ENCODE measurements around the gene EVX1.

EVX1 gene

GRCh38 chr7:27241189-27242056 lies 1.2 kb upstream of the EVX1 start:
- TF ChIP-seq ZNF384 (IDR thresholded peaks at IDR 0.05) (no peak), PKNOX1 (IDR thresholded peaks at IDR 0.05) (no peak), LEF1 (IDR thresholded peaks at IDR 0.05; ENCODE audit: borderline replicate concordance) (no peak), ARNT (IDR thresholded peaks at IDR 0.05) (no peak), TARDBP (IDR thresholded peaks at IDR 0.05) (no peak), L3MBTL2 (conservative IDR thresholded peaks at IDR 0.05) (no peak), FOXK2 (IDR thresholded peaks at IDR 0.05) (no peak), ELF4 (IDR thresholded peaks at IDR 0.05) (no peak), HDGF (IDR thresholded peaks at IDR 0.05; ENCODE audit: borderline replicate concordance) (no peak), NFRKB (IDR thresholded peaks at IDR 0.05) (no peak), FOXM1 (IDR thresholded peaks at IDR 0.05; ENCODE audit: borderline replicate concordance) (no peak), SP1 (IDR thresholded peaks at IDR 0.05) (no peak), CTBP1 (IDR thresholded peaks at IDR 0.05; ENCODE audit: borderline replicate concordance) (no peak), BHLHE40 (IDR thresholded peaks at IDR 0.05; ENCODE audit: borderline replicate concordance) (no peak), SUZ12 (IDR thresholded peaks at IDR 0.05) (no peak), FOXA1 (IDR thresholded peaks at IDR 0.05) (no peak)
- ChIA-PET POLR2A (interaction anchor here (1.5 kb wide), 1 partner anchor 42 kb away, joined by 4 read pairs; the partner anchor contains the start of gene HOXA13), CTCF (interaction anchor here (0.7 to 0.8 kb wide), 2 partner anchors 62 to 1883 kb away, joined by 3 read pairs; no protein-coding TSS in a partner anchor)
- no peak for DNase-seq (ENCODE audit: extremely low spot score)

DNA sequence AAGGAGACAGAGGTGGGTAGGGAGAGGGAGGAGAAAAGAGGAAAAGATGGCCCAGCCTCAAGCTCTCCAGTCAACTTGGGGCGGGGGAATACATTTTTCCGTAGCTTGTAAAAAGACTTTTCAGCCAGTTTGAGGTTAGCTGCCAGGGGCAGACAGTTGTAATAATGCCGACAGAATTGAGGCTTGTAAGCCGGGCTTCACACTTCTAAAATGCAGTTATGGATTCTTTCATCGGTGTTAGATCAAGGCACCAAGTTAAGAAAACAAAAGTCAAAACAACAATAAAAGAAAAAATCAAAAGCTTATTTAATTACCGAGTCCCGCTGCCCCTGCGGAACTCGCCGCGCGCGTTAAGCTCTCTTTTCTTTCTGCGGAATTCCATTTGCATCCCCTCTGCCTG lies 448 bp upstream of the EVX1 start:
- no peak for DNase-seq (ENCODE audit: extremely low spot score)
- TF ChIP-seq CTBP1 (IDR thresholded peaks at IDR 0.05; ENCODE audit: borderline replicate concordance) (no peak), NFRKB (IDR thresholded peaks at IDR 0.05) (no peak), LEF1 (IDR thresholded peaks at IDR 0.05; ENCODE audit: borderline replicate concordance) (no peak), ARNT (IDR thresholded peaks at IDR 0.05) (no peak), TARDBP (IDR thresholded peaks at IDR 0.05) (no peak), ZNF384 (IDR thresholded peaks at IDR 0.05) (no peak), FOXM1 (IDR thresholded peaks at IDR 0.05; ENCODE audit: borderline replicate concordance) (no peak), FOXA1 (IDR thresholded peaks at IDR 0.05) (no peak), HDGF (IDR thresholded peaks at IDR 0.05; ENCODE audit: borderline replicate concordance) (no peak), SUZ12 (IDR thresholded peaks at IDR 0.05) (no peak), SP1 (IDR thresholded peaks at IDR 0.05) (no peak), ELF4 (IDR thresholded peaks at IDR 0.05) (no peak), FOXK2 (IDR thresholded peaks at IDR 0.05) (no peak), L3MBTL2 (conservative IDR thresholded peaks at IDR 0.05) (no peak), BHLHE40 (IDR thresholded peaks at IDR 0.05; ENCODE audit: borderline replicate concordance) (no peak), PKNOX1 (IDR thresholded peaks at IDR 0.05) (no peak)
- POLR2A ChIA-PET = interaction anchor here (0.8 kb wide), 1 partner anchor 43 kb away, joined by 3 read pairs; no protein-coding TSS in a partner anchor
- CTCF ChIA-PET = interaction anchor here (0.7 to 0.9 kb wide), 3 partner anchors 46 to 1883 kb away, joined by 3 to 4 read pairs (median 3); no protein-coding TSS in a partner anchor

DNA sequence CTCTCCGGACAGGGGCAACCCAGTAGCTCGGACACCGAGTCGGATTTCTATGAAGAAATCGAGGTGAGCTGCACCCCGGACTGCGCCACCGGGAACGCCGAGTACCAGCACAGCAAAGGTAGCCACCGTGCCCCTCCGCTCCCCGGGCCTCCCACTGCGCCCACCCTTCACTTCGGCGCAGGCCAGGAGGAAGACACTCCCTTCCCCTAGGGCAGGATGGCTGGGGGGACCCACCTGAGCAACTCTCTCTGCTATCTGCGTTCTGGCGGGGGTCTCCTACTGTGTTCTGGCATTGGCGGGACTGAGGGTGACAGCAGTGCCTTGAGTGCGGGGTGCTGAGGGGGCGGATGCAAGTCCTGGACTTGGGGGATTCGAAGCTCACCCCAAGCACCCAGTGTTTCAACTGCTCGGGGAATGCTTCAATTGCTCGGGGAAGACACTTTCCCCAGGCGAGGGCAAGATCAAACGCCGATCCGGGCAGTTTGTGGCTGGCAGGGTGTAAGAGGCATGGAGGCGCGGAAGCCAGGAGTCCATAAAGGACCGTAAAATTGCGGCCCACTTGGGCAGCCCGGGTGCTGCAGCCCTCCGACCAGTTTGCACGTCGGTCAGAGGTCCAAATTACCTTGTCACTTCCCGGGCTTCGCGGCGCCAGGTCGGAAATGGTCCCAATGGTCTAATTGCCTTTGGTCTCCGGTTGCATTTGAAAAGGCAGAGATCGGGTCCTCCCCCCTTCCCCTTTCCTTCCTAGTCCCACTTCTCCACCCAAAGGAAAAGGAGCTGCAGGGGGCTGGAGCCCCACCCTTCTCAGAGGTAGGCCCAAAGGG lies 950 bp downstream of the EVX1 start:
- ChIA-PET CTCF (no interaction called here), POLR2A (no interaction called here)
- DNase-seq (ENCODE audit: extremely low spot score) = no peak
- TF ChIP-seq ELF4 (IDR thresholded peaks at IDR 0.05) (no peak), SP1 (IDR thresholded peaks at IDR 0.05) (no peak), TARDBP (IDR thresholded peaks at IDR 0.05) (no peak), HDGF (IDR thresholded peaks at IDR 0.05; ENCODE audit: borderline replicate concordance) (no peak), SUZ12 (IDR thresholded peaks at IDR 0.05) (no peak), BHLHE40 (IDR thresholded peaks at IDR 0.05; ENCODE audit: borderline replicate concordance) (no peak), FOXM1 (IDR thresholded peaks at IDR 0.05; ENCODE audit: borderline replicate concordance) (no peak), FOXA1 (IDR thresholded peaks at IDR 0.05) (no peak), FOXK2 (IDR thresholded peaks at IDR 0.05) (no peak), LEF1 (IDR thresholded peaks at IDR 0.05; ENCODE audit: borderline replicate concordance) (no peak), CTBP1 (IDR thresholded peaks at IDR 0.05; ENCODE audit: borderline replicate concordance) (no peak)

GRCh38 chr7:27244488-27245123 lies 2.0 kb downstream of the EVX1 start:
- DNase-seq (ENCODE audit: extremely low spot score) = no peak
- ChIA-PET CTCF (no interaction called here), POLR2A (no interaction called here)
- no peak for TF ChIP-seq FOXA1 (IDR thresholded peaks at IDR 0.05)
- no peak for TF ChIP-seq HDGF (IDR thresholded peaks at IDR 0.05; ENCODE audit: borderline replicate concordance)
- TF ChIP-seq PKNOX1 (IDR thresholded peaks at IDR 0.05) = no peak
- TF ChIP-seq TARDBP (IDR thresholded peaks at IDR 0.05) = no peak
- no peak for TF ChIP-seq CTBP1 (IDR thresholded peaks at IDR 0.05; ENCODE audit: borderline replicate concordance)
- TF ChIP-seq ZNF384 (IDR thresholded peaks at IDR 0.05) = no peak
- TF ChIP-seq ELF4 (IDR thresholded peaks at IDR 0.05) = no peak
- no peak for TF ChIP-seq SUZ12 (IDR thresholded peaks at IDR 0.05)

All from HEK293T (cell line).